Lower lobe of right lung (tissue), 2 donors: ENCODE results near the gene GLIS1. TPM values are rescaled to one million over a fixed set of nuclear protein-coding genes. Genes with fewer than 3 reads are reported as not detected.

Experiments used
- ATAC-seq, 2 donors: fragments of 200-7000 bp; cut with Tn5 transposase; one replicate each; pipeline ENCODE4 v1.9.1; 2020 to 2022; ENCODE audit warnings: mild to moderate bottlenecking in 2 of 2, moderate library complexity in 2 of 2
- DNase-seq: peaks from one replicate; pipeline ENCODE4 v3.0.0-alpha.2; 2020
- H3K27ac ChIP-seq: fragments of 200-600 bp; one replicate; pipeline ENCODE4 v1.8.0; 2022
- H3K27me3 ChIP-seq: fragments of 200-600 bp; one replicate; pipeline ENCODE4 v1.8.0; 2022; ENCODE audit warnings: low read depth
- H3K36me3 ChIP-seq: fragments of 200-600 bp; one replicate; pipeline ENCODE4 v1.8.0; 2022; ENCODE audit warnings: mild to moderate bottlenecking
- H3K4me1 ChIP-seq: fragments of 200-600 bp; one replicate; pipeline ENCODE4 v1.8.0; 2022
- H3K4me3 ChIP-seq: fragments of 200-600 bp; one replicate; pipeline ENCODE4 v1.8.0; 2022; ENCODE audit warnings: mild to moderate bottlenecking
- H3K9me3 ChIP-seq: fragments of 200-600 bp; one replicate; pipeline ENCODE4 v1.8.0; 2022
- intact Hi-C: fragments of 100-400 bp; cut with DNase I; formaldehyde crosslinking; loops from one replicate; pipeline ENCODE4 v1.11.0; 2022
- total RNA-seq: library from RNA; stranded (reverse); fragmentation: NEBNext Ultra II Directional; extraction: Animal tissue kit (Norgen Biotek cat#: 25700); gene quantifications from one replicate; pipeline ENCODE4 v1.2.1, GENCODE V29; 2021
- TF ChIP-seq, protein P1 (sequence below): fragments of 200-600 bp; IDR thresholded peaks from one replicate; pipeline ENCODE4 v1.8.0; 2022; ENCODE audit warnings: antibody characterized with exemption, mild to moderate bottlenecking
- donor health status: DM: no; HTN: yes; CAD: no; lungs with severe emphysema.

The GLIS1 gene
- total RNA-seq, 1 donor from 2014 or later: not detected

DNA sequence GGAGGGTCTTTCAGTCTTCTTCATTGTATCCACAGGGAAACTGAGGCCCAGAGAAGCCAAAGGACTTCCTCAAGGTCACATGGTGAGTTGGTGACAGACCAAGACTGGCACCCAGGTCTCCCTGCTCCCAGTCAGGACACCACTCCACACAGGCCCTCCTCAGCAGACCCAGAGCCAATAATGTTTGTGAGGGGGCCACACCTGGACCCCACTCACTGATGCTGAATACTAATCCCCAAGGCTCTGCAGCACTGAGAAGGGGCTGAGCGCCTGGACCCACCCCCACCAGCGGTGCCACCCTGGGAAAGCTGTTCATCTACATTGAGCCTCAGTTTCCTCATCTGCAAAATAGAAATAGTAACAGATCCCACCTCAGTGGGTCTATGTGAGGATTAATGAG, 79.5 kb downstream of the GLIS1 start:
- intact Hi-C loops: no loop called here
- no peak for DNase-seq
- no peak for ATAC-seq

DNA sequence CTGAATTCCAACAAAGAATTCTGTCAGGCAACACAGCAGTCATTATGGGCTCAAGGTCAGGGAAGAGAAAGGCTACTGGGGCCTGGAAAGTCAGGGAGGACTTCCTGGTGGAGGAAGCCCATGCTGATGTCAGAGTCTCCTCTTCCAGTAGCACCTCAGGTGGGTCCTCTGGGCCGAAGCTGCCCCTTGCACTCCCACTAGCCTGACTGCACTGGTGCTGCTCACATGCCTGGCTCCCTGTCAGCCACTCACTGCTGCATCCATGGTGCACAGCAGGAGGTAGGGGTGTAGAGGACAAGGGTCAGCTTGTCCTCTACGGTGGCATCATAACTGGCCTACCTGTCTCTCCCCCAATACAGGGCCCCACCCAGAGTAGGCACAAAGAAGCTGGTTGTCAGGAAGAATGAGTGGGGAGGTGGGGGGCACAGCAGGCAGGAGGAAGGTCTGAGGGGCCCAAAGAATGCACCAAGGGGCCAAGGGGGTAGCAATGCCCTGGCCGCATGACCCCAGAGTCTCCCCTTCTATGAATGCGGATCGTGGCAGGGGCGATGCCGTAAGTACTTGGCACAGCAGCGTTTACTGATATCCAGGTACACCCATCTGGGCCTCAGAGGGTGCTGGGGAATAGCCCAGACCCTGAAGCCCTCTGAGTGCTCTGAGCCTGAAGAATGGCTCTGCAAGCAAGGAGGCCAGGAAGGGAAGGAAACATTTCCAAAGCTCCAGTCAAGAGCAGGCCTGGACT, 80.3 kb downstream of the GLIS1 start:
- Histone ChIP-seq H3K27me3 (no peaks in the 10 kb centered on the region), H3K27ac (no peak overlapping the region), H3K9me3 (no peaks in the 10 kb centered on the region), H3K36me3 (no peaks in the 10 kb centered on the region), H3K4me1 (no peaks in the 10 kb centered on the region), H3K4me3 (no peak overlapping the region)
- no peak for DNase-seq
- intact Hi-C loops: no loop called here
- TF ChIP-seq, protein P1, sequence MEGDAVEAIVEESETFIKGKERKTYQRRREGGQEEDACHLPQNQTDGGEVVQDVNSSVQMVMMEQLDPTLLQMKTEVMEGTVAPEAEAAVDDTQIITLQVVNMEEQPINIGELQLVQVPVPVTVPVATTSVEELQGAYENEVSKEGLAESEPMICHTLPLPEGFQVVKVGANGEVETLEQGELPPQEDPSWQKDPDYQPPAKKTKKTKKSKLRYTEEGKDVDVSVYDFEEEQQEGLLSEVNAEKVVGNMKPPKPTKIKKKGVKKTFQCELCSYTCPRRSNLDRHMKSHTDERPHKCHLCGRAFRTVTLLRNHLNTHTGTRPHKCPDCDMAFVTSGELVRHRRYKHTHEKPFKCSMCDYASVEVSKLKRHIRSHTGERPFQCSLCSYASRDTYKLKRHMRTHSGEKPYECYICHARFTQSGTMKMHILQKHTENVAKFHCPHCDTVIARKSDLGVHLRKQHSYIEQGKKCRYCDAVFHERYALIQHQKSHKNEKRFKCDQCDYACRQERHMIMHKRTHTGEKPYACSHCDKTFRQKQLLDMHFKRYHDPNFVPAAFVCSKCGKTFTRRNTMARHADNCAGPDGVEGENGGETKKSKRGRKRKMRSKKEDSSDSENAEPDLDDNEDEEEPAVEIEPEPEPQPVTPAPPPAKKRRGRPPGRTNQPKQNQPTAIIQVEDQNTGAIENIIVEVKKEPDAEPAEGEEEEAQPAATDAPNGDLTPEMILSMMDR: no peak
- ATAC-seq: no peak

More for the DNA sequence above, 79.5 kb downstream of the GLIS1 start:
- no peak overlapping the region for H3K27ac ChIP-seq
- TF ChIP-seq, protein P1: no peak
- no peaks in the 10 kb centered on the region for H3K27me3 ChIP-seq
- H3K4me1 ChIP-seq: no peaks in the 10 kb centered on the region
- no peaks in the 10 kb centered on the region for H3K9me3 ChIP-seq
- no peaks in the 10 kb centered on the region for H3K36me3 ChIP-seq
- H3K4me3 ChIP-seq: no peak overlapping the region

DNA sequence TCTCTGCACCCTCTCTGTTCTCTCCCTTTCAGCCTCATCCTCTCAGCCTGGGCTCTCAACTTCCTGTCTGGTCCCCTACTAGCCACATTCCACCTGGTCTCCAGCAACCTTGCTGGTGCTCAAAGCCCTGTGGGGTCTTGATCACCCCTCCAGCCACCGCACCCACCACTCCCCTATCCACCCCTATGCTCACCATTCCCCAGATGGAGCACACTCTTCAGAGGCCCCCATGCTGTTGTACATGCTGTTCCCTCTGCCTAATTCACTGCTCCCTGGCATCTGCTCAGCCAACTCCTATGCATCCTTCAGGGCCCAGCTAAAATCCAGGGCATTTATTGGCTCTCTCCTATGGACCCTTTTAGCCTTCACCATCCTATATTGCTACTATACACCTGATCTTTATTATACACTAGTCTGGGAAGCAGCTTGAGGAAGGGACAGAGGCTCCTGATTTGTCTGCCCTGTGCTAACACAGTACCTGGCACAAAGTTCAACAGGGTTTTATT, 81.0 kb downstream of the GLIS1 start:
- ATAC-seq: no peak
- Histone ChIP-seq H3K36me3 (no peaks in the 10 kb centered on the region), H3K9me3 (no peaks in the 10 kb centered on the region), H3K27me3 (no peaks in the 10 kb centered on the region), H3K4me1 (no peaks in the 10 kb centered on the region), H3K4me3 (no peak overlapping the region), H3K27ac (no peak overlapping the region)
- DNase-seq: no peak
- intact Hi-C loops: no loop called here
- TF ChIP-seq, protein P1: no peak

DNA sequence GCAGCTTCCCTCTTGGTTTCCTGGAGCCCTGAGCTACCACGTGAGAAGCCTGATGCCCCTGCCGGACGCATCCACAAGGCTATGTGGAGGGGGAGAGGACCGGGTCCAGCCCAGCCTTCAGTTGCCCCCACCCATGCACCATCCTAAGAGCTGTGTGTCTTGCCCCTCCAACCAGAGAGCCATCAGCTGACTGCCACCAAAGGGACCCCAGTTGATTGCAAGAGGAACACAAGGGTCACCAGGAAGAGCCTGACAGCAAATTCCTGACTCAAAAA, 81.5 kb downstream of the GLIS1 start:
- TF ChIP-seq, protein P1: no peak
- H3K4me1 ChIP-seq: no peaks in the 10 kb centered on the region
- H3K27me3 ChIP-seq: no peaks in the 10 kb centered on the region
- DNase-seq (no peak), ATAC-seq (no peak)
- H3K9me3 ChIP-seq: no peaks in the 10 kb centered on the region
- no peak overlapping the region for H3K27ac ChIP-seq
- no peaks in the 10 kb centered on the region for H3K36me3 ChIP-seq
- intact Hi-C loops: no loop called here
- no peak overlapping the region for H3K4me3 ChIP-seq

DNA sequence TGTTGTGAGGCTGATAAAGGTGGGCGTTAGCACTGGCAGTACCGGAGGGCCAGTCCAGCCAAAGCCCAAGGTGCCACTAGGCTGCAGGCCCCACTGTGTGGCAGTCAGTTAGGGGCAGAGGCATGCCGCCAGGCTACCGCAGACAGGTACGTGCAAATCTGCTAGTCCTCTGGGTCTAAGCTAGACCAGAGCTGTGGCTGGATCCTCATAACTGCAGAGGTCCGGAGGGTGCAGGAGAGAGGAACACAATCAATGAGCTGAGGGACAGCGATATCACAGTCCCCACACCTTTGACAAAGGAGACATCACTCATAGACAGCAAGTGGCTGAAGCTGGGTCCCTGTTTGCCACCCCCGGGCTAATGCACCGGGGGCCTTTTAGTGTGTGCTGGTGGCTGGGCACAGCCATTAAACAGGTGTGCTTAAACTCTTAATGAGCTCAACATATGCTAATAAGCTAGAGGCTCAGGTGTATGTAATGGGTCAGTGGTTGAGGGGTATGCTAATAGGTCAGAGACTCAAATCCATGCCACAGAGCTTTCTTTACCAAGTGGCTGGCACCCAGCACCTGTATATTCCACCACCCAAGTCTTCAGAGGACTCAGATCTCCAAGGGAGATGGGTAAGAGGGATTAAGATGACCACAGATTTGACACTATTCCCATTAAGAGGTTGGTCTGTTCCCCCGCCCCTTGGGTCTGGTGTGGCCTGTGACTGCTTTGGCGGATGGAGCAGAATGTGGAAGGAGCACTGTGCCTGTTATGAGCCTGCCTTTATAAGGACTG, 82.0 kb downstream of the GLIS1 start:
- H3K27ac ChIP-seq: no peak overlapping the region
- ATAC-seq (no peak), DNase-seq (no peak)
- H3K4me1 ChIP-seq: no peaks in the 10 kb centered on the region
- intact Hi-C loops: no loop called here
- no peaks in the 10 kb centered on the region for H3K9me3 ChIP-seq
- no peaks in the 10 kb centered on the region for H3K27me3 ChIP-seq
- H3K4me3 ChIP-seq: no peak overlapping the region
- H3K36me3 ChIP-seq: no peaks in the 10 kb centered on the region
- TF ChIP-seq, protein P1: no peak
